Body of pancreas (tissue), 4 donors: ENCODE results near the gene ACSS2. TPM values are rescaled to one million over a fixed set of nuclear protein-coding genes. Genes with fewer than 3 reads are reported as not detected.
A peak's percentile ranks its signal among the peaks of the same experiment; 100 is the strongest.

ENCODE experiments used
- ATAC-seq: fragments of 150-250 bp; one replicate; pipeline ENCODE4 v1.9.1; 2016
- DNase-seq, 4 donors: peaks; one replicate each; pipeline ENCODE4 v3.0.0-alpha.2; 2019
- H3K27ac ChIP-seq, 4 donors: fragments of 200-600 bp; sonication (generic); 1 replicate in 3 of 4; 2 replicates in 1 of 4; pipeline versions ENCODE4 v1.5.1 to v1.6.1; 2016 to 2019; ENCODE audit warnings: mild to moderate bottlenecking in 1 of 4, mixed read lengths in 1 of 4, moderate library complexity in 1 of 4
- H3K27me3 ChIP-seq, 2 donors: fragments of 200-600 bp; sonication (generic); one replicate each; pipeline ENCODE4 v1.6.0; 2016; ENCODE audit warnings: mild to moderate bottlenecking in 1 of 2
- H3K36me3 ChIP-seq, 2 donors: fragments of 200-600 bp; sonication (generic); replicated peaks in 1 of 2; 2 replicates each; pipeline ENCODE4 v1.5.1; 2016; ENCODE audit warnings: low read depth in 2 of 2; ENCODE audit not compliant: insufficient read depth in 1 of 2
- H3K4me1 ChIP-seq: fragments of 200-600 bp; sonication (generic); one replicate; pipeline ENCODE4 v1.6.0; 2016
- H3K4me3 ChIP-seq, 2 donors: fragments of 200-600 bp; sonication (generic); 1 replicate in 1 of 2; 2 replicates in 1 of 2; pipeline ENCODE4 v1.5.1; 2016 to 2019
- H3K9me3 ChIP-seq, 3 donors: fragments of 200-600 bp; sonication (generic); 1 replicate in 2 of 3; 2 replicates in 1 of 3; pipeline ENCODE4 v1.5.1; 2016
- POLR2A ChIP-seq, 3 donors: fragments of 450-650 bp; IDR thresholded peaks; one replicate each; pipeline ENCODE4 v1.6.1; 2016; ENCODE audit warnings: antibody characterized with exemption in 3 of 3, mild to moderate bottlenecking in 2 of 3
- WGBS, 2 donors: methylation state at CpG; one replicate each; pipeline ENCODE4 v1.1.5; 2017; 5-methylcytosine and 5-hydroxymethylcytosine counted together
- intact Hi-C: fragments of 100-400 bp; cut with DNase I; formaldehyde crosslinking; loops from one replicate; pipeline ENCODE4 v1.15.1; 2023
- total RNA-seq, 2 donors: library from RNA; depleted of rRNA; stranded (reverse); fragments of >200 nt; gene quantifications; one replicate each; pipeline ENCODE4 v1.1.0, GENCODE V29; 2016
- TF ChIP-seq, protein P1 (sequence below), 7 experiments: fragments of 450-650 bp in 4 of 7; fragments of 200-600 bp in 3 of 7; sonication (generic) in 3 of 7; IDR thresholded peaks; one replicate each; pipeline ENCODE4 v1.5.1; 2016 to 2019; ENCODE audit warnings: antibody characterized with exemption in 7 of 7

The ACSS2 gene
- total RNA-seq, 2 donors from 2014 or later = 33.9 to 78.1 TPM

DNA sequence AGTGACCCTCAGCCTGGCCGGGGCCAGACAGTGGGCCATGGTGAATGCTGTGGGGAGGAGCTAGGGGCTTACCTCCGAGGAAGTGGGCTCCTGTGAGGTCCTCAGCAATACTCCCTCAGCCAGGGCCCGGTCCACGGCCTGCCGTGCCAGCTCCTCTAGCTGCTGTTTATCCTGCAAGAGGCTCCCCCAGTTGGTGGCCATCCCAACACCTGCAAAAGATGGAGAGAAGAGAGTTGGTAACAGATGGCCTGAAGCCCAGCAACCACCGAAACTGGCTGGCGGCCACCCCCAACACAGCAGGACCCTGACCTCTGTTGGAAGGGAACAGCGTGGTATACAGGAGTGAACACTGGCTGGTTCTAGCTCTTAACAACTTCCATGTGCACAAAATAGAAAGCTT lies 75.2 kb downstream of the ACSS2 start:
- intact Hi-C loops = no loop called here
- DNase-seq = no peak
- no peaks in the 10 kb centered on the region for H3K27me3 ChIP-seq
- no peaks in the 10 kb centered on the region for H3K9me3 ChIP-seq
- H3K4me1 ChIP-seq = peaks cover 13% of the 10 kb centered on the region
- no peak overlapping the region for H3K4me3 ChIP-seq
- 75 to 88% methylated on average over 5 to 8 of the region's 8 CpGs for WGBS, 2 donors
- H3K27ac ChIP-seq = no peak overlapping the region
- no peak for ATAC-seq
- TF ChIP-seq, protein P1, sequence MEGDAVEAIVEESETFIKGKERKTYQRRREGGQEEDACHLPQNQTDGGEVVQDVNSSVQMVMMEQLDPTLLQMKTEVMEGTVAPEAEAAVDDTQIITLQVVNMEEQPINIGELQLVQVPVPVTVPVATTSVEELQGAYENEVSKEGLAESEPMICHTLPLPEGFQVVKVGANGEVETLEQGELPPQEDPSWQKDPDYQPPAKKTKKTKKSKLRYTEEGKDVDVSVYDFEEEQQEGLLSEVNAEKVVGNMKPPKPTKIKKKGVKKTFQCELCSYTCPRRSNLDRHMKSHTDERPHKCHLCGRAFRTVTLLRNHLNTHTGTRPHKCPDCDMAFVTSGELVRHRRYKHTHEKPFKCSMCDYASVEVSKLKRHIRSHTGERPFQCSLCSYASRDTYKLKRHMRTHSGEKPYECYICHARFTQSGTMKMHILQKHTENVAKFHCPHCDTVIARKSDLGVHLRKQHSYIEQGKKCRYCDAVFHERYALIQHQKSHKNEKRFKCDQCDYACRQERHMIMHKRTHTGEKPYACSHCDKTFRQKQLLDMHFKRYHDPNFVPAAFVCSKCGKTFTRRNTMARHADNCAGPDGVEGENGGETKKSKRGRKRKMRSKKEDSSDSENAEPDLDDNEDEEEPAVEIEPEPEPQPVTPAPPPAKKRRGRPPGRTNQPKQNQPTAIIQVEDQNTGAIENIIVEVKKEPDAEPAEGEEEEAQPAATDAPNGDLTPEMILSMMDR (IDR thresholded peaks at IDR 0.05) = no peak
- TF ChIP-seq POLR2A (IDR thresholded peaks at IDR 0.05) = no peak
- H3K36me3 ChIP-seq = no peaks in the 10 kb centered on the region

DNA sequence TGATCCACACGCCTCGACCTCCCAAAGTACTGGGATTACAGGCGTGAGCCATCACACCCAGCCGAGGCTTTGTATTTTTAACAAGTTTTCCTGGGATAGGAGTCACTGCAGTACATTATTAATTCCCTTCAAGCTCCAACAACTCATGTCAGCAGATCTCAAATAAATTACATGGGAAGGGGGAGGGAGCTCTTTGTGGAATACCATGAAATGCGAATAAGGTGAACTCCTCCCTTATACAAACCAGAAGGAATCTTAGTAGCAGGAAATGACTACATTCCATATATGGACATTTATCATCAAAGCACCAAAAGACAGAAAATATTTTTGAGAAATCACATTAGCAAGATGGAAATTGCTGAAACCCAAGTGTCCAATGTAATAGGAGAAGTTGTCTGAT lies 76.3 kb downstream of the ACSS2 start:
- no peak for TF ChIP-seq POLR2A (IDR thresholded peaks at IDR 0.05)
- TF ChIP-seq, protein P1 (IDR thresholded peaks at IDR 0.05) = no peak
- H3K27me3 ChIP-seq = no peaks in the 10 kb centered on the region
- no peak for ATAC-seq
- H3K4me3 ChIP-seq = no peak overlapping the region
- 80 to 91% methylated on average over 5 of the region's 5 CpGs for WGBS, 2 donors
- no peak for DNase-seq
- intact Hi-C loops = no loop called here
- no peaks in the 10 kb centered on the region for H3K36me3 ChIP-seq
- H3K27ac ChIP-seq = no peak overlapping the region
- H3K4me1 ChIP-seq = peaks cover 13% of the 10 kb centered on the region
- H3K9me3 ChIP-seq = no peaks in the 10 kb centered on the region

DNA sequence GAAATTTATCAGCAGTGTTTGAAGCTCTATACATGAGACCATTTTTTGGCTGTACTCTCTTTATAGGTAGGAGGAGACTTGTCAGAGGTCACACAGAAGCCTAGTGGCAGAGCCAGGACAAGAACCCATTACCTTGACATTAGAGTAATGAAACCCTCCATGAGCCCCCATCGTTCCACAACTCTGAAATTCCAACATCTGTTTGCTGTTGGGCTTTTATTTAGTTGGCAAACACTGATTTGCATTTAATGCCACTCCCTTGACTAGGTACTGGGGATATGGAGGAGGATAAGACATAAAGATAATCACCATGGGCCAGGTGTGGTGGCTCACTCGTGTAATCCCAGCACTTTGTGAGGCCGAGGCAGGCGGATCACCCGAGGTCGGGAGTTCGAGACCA lies 77.5 kb downstream of the ACSS2 start:
- no peak for TF ChIP-seq POLR2A (IDR thresholded peaks at IDR 0.05)
- TF ChIP-seq, protein P1 (IDR thresholded peaks at IDR 0.05) = no peak
- H3K27me3 ChIP-seq = no peaks in the 10 kb centered on the region
- H3K36me3 ChIP-seq = no peaks in the 10 kb centered on the region
- ATAC-seq (no peak), DNase-seq (no peak)
- intact Hi-C loops = no loop called here
- H3K9me3 ChIP-seq = no peaks in the 10 kb centered on the region
- 77 to 82% methylated on average over 7 of the region's 7 CpGs for WGBS, 2 donors
- no peak overlapping the region for H3K27ac ChIP-seq
- H3K4me3 ChIP-seq = no peak overlapping the region
- H3K4me1 ChIP-seq = peaks cover 13% of the 10 kb centered on the region

DNA sequence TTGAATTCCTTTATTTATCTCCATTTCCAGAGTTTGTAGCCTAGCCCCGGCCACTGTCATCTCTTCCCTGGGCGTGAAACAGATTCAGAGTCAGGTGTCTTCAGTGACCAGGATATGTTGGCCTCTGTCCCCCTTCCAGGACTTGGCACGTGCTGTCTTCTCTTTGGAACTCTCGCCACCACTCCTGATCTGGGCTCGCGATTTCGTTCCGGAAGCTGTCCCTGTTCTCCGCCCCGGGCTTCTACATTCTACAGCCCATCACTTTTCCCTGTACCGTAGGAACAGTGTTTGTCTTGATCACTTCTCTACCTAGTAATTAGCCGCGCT lies 78.5 kb downstream of the ACSS2 start:
- H3K4me3 ChIP-seq = peak overlapping the region; percentile 23 to 40
- 3 to 5% methylated on average over 13 of the region's 13 CpGs for WGBS, 2 donors
- no peak for TF ChIP-seq POLR2A (IDR thresholded peaks at IDR 0.05)
- TF ChIP-seq, protein P1 (IDR thresholded peaks at IDR 0.05) = no peak
- no peaks in the 10 kb centered on the region for H3K36me3 ChIP-seq
- peak overlapping the region; percentile 81 to 85 (median 82) for H3K27ac ChIP-seq
- ATAC-seq (no peak), DNase-seq (peak in 3 of 4 donors; percentile 20 to 25 (median 24))
- H3K27me3 ChIP-seq = no peaks in the 10 kb centered on the region
- H3K9me3 ChIP-seq = no peaks in the 10 kb centered on the region
- intact Hi-C loops = no loop called here
- peaks cover 13% of the 10 kb centered on the region for H3K4me1 ChIP-seq

DNA sequence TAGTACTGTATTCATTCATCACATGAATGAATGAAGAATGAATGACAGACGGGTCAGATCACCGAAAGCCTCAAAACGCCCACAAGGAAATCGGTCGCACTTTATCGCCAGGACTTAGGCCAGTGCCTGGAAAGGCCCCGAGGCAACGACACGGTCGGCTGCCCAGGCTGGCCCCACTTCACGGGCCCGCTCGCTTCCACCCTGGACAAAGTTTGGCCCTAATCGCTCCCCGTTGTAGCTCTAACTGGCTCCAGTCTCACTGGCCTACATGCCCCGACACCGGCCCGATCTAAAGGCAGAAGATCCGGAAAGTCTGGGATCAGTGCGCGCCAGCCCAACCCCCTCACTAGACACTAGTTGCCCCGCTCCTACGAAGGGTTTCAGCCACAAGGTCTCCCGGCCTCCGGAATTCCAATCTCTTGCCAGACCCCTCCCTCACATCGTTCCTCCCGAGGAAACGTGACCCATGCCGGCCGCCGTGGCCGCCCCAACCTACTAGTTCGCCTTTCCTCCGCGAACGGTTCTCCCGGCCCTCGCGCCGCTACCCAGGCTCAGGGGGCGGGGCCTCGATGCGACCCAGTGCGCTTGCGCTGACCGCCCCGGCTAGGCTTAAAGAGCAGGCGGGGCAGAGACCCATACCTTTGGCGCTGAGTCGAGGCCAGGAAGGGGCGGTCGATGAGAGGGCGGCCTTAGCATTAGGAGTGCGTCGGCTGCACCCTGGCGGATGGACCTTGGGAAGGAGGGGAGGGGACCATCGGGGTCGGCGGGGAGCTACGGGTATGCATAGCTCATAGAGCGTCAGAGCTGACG lies 79.0 kb downstream of the ACSS2 start, which contains the start of the genes GSS and MYH7B:
GSS (minus strand) TSS at position 576 of the 810 bp plus-strand sequence. CDS start 3,954 bp downstream, outside the sequence.
MYH7B (plus strand) TSS at position 638 of the 810 bp plus-strand sequence. CDS start 22,138 bp downstream, outside the sequence.
- intact Hi-C loops = no loop called here
- H3K9me3 ChIP-seq = no peaks in the 10 kb centered on the region
- peaks cover 13% of the 10 kb centered on the region for H3K4me1 ChIP-seq
- peak; percentile 98 to 100 (median 98) for DNase-seq
- H3K36me3 ChIP-seq = no peaks in the 10 kb centered on the region
- H3K27me3 ChIP-seq = no peaks in the 10 kb centered on the region
- 0 to 1% methylated on average over 23 to 62 of the region's 62 CpGs for WGBS, 2 donors
- H3K4me3 ChIP-seq = peak within 1 kb of the TSS; percentile 23 to 40
- peak; percentile 49 to 84 (median 83) for TF ChIP-seq POLR2A (IDR thresholded peaks at IDR 0.05)
- TF ChIP-seq, protein P1 (IDR thresholded peaks at IDR 0.05) = peak; percentile 14 to 86 (median 67)
- peak; percentile 97 for ATAC-seq
- H3K27ac ChIP-seq = peak within 1 kb of the TSS; percentile 81 to 85 (median 82)
